SK-N-SH treated with all-trans-retinoic acid at 6 μM for 48 hours (cell line): ENCODE data around the gene NCOA5.
A peak's percentile ranks its signal among the peaks of the same experiment; 100 is the strongest.

Experiments
- ATAC-seq: fragments of 200-7000 bp; cut with Tn5 transposase; 3 replicates; pipeline ENCODE4 v1.9.1; 2020; ENCODE audit warnings: mild to moderate bottlenecking, moderate library complexity
- ARNTL ChIP-seq: fragments of 450-650 bp; formaldehyde crosslinking; IDR thresholded peaks from 2 replicates; pipeline ENCODE4 v1.5.0; 2020; ENCODE audit warnings: low read depth, mild to moderate bottlenecking, moderate library complexity, borderline replicate concordance
- BACH2 ChIP-seq: fragments of 250-450 bp; sonication (Bioruptor Pico); IDR thresholded peaks from 2 replicates; pipeline ENCODE4 v1.9.0; 2021; ENCODE audit warnings: mild to moderate bottlenecking, borderline replicate concordance
- CSDC2 ChIP-seq: fragments of 250-450 bp; sonication (Bioruptor Pico); IDR thresholded peaks from 2 replicates; pipeline ENCODE4 v1.5.0; 2020; ENCODE audit warnings: mild to moderate bottlenecking, moderate library complexity
- CSRNP3 ChIP-seq: fragments of 250-450 bp; sonication (Bioruptor Pico); IDR thresholded peaks from 2 replicates; pipeline ENCODE4 v1.5.1; 2021; ENCODE audit warnings: mild to moderate bottlenecking, moderate library complexity
- ESRRG ChIP-seq: fragments of 250-450 bp; sonication (Bioruptor Pico); IDR thresholded peaks from 2 replicates; pipeline ENCODE4 v1.6.1; 2021; ENCODE audit warnings: mild to moderate bottlenecking
- GLIS3 ChIP-seq: fragments of 250-450 bp; sonication (Bioruptor Pico); IDR thresholded peaks from 2 replicates; pipeline ENCODE4 v1.5.0; 2020; ENCODE audit warnings: mild to moderate bottlenecking, moderate library complexity
- ISL1 ChIP-seq: fragments of 250-450 bp; sonication (Bioruptor Pico); IDR thresholded peaks from 2 replicates; pipeline ENCODE4 v2.1.2; 2022; ENCODE audit warnings: mild to moderate bottlenecking, moderate library complexity
- OSR1 ChIP-seq: fragments of 250-450 bp; sonication (Bioruptor Pico); IDR thresholded peaks from 2 replicates; pipeline ENCODE4 v1.8.0; 2022; ENCODE audit warnings: moderate library complexity, mild to moderate bottlenecking, inconsistent platforms
- PATZ1 ChIP-seq: fragments of 250-450 bp; sonication (Bioruptor Pico); IDR thresholded peaks from 2 replicates; pipeline ENCODE4 v1.8.0; 2020; ENCODE audit warnings: mild to moderate bottlenecking, moderate library complexity, borderline replicate concordance
- POU6F1 ChIP-seq: fragments of 250-450 bp; sonication (Bioruptor Pico); IDR thresholded peaks from 2 replicates; pipeline ENCODE4 v1.8.0; 2021; ENCODE audit warnings: low read depth, mild to moderate bottlenecking, moderate library complexity, borderline replicate concordance
- PPARA ChIP-seq: fragments of 250-450 bp; sonication (Bioruptor Pico); IDR thresholded peaks from 2 replicates; pipeline ENCODE4 v1.5.0; 2020; ENCODE audit warnings: mild to moderate bottlenecking, borderline replicate concordance
- RARB ChIP-seq: fragments of 250-450 bp; sonication (Bioruptor Pico); IDR thresholded peaks from 2 replicates; pipeline ENCODE4 v1.8.0; 2021; ENCODE audit warnings: mild to moderate bottlenecking, moderate library complexity
- SNAI2 ChIP-seq: fragments of 250-450 bp; sonication (Bioruptor Pico); IDR thresholded peaks from 2 replicates; pipeline ENCODE4 v1.5.0; 2020; ENCODE audit warnings: mild to moderate bottlenecking, moderate library complexity
- TCF4 ChIP-seq: fragments of 250-450 bp; sonication (Bioruptor Pico); IDR thresholded peaks from 2 replicates; pipeline ENCODE4 v1.8.0; 2021; ENCODE audit warnings: mild to moderate bottlenecking, moderate library complexity, borderline replicate concordance
- TOX ChIP-seq: fragments of 250-450 bp; sonication (Bioruptor Pico); IDR thresholded peaks from 2 replicates; pipeline ENCODE4 v1.8.0; 2021; ENCODE audit warnings: mild to moderate bottlenecking, moderate library complexity, borderline replicate concordance
- TSHZ2 ChIP-seq: fragments of 250-450 bp; sonication (Bioruptor Pico); IDR thresholded peaks from 2 replicates; pipeline ENCODE4 v1.5.0; 2020; ENCODE audit warnings: mild to moderate bottlenecking, moderate library complexity
- ZC3H10 ChIP-seq: fragments of 250-450 bp; sonication (Bioruptor Pico); IDR thresholded peaks from 2 replicates; pipeline ENCODE4 v1.5.1; 2021; ENCODE audit warnings: mild to moderate bottlenecking, moderate library complexity
- ZFP3 ChIP-seq: fragments of 250-450 bp; sonication (Bioruptor Pico); IDR thresholded peaks from 2 replicates; pipeline ENCODE4 v1.5.0; 2020; ENCODE audit warnings: mild to moderate bottlenecking, moderate library complexity
- ZNF565 ChIP-seq: fragments of 450-650 bp; formaldehyde crosslinking; conservative IDR thresholded peaks from 2 replicates; pipeline ENCODE4 v1.5.0; 2020; ENCODE audit warnings: low read depth, mild to moderate bottlenecking, moderate library complexity
- ZNF70 ChIP-seq: fragments of 450-650 bp; formaldehyde crosslinking; IDR thresholded peaks from 2 replicates; pipeline ENCODE4 v1.5.0; 2020; ENCODE audit warnings: mild to moderate bottlenecking, moderate library complexity

The NCOA5 gene

GRCh38 chr20:46035253-46035652 is 54.5 kb downstream of the NCOA5 start:
- no peak for ATAC-seq
- TF ChIP-seq ISL1 (CRISPR knock-in tag) (no peak), TSHZ2 (CRISPR knock-in tag) (no peak), CSDC2 (CRISPR knock-in tag) (no peak), PATZ1 (CRISPR knock-in tag) (no peak), ZNF565 (CRISPR knock-in tag) (no peak), TOX (CRISPR knock-in tag) (no peak), OSR1 (no peak), ARNTL (CRISPR knock-in tag) (no peak), TCF4 (CRISPR knock-in tag) (no peak), ZC3H10 (CRISPR knock-in tag) (no peak), ZFP3 (CRISPR knock-in tag) (no peak)

- TF ChIP-seq CSRNP3 (CRISPR knock-in tag) (no peak), TSHZ2 (CRISPR knock-in tag) (no peak), GLIS3 (CRISPR knock-in tag) (no peak), ESRRG (CRISPR knock-in tag) (no peak), ZC3H10 (CRISPR knock-in tag) (no peak)
- no peak for ATAC-seq
Measured at GRCh38 chr20:46034039-46034438, 55.7 kb downstream of the NCOA5 start.

GRCh38 chr20:46031701-46032254 is 58.0 kb downstream of the NCOA5 start:
- TF ChIP-seq TSHZ2 (CRISPR knock-in tag), result no peak
- no peak for TF ChIP-seq ISL1 (CRISPR knock-in tag)
- no peak for TF ChIP-seq ESRRG (CRISPR knock-in tag)
- TF ChIP-seq OSR1, result no peak
- no peak for TF ChIP-seq ZNF70 (CRISPR knock-in tag)
- TF ChIP-seq TCF4 (CRISPR knock-in tag), result no peak
- no peak for TF ChIP-seq SNAI2
- TF ChIP-seq RARB (CRISPR knock-in tag), result no peak
- no peak for TF ChIP-seq GLIS3 (CRISPR knock-in tag)
- no peak for TF ChIP-seq BACH2 (CRISPR knock-in tag)
- no peak for TF ChIP-seq ZC3H10 (CRISPR knock-in tag)
- TF ChIP-seq ARNTL (CRISPR knock-in tag), result no peak
- no peak for TF ChIP-seq PPARA (CRISPR knock-in tag)
- no peak for TF ChIP-seq POU6F1
- TF ChIP-seq TOX (CRISPR knock-in tag), result no peak
- TF ChIP-seq CSRNP3 (CRISPR knock-in tag), result no peak
- TF ChIP-seq, all 23 proteins: peak for 0
- peak; percentile 40 for ATAC-seq
